Activated CD4-positive, alpha-beta T cell treated with anti-CD3 and anti-CD28 coated beads, Interleukin-2, amount 50 U/mL, for 4 hours (primary cell): ENCODE data around the gene INCA1.
A peak's percentile ranks its signal among the peaks of the same experiment; 100 is the strongest.
"Not testable (repeated sequence)": the region's sequence is repeated elsewhere in the genome, so short reads cannot be mapped to it uniquely, and the experiment has no call there.

Experiments used
- DNase-seq, 2 experiments: peaks; one replicate each; pipeline ENCODE4 v3.0.0-alpha.2; 2020

INCA1 gene

GRCh38 chr17:4997302-4998026 lies at the start of gene INCA1, which contains the start of gene KIF1C:
INCA1 (minus strand) TSS chr17:4997522; CDS start chr17:4994437, 3,085 bp downstream.
KIF1C (plus strand) TSS chr17:4997950; CDS start chr17:5000247, 2,297 bp downstream.
- peak; percentile 84 to 86 for DNase-seq

GRCh38 chr17:5045496-5045895 lies 48.2 kb upstream of the INCA1 start:
- DNase-seq: no peak

GRCh38 chr17:5044630-5045029 lies 47.3 kb upstream of the INCA1 start:
- DNase-seq: no peak

- DNase-seq: no peak
Measured at GRCh38 chr17:5043524-5043923, 46.2 kb upstream of the INCA1 start.

GRCh38 chr17:5042157-5043022 lies 45.1 kb upstream of the INCA1 start:
- peak; percentile 44 for DNase-seq

GRCh38 chr17:5035315-5035714 lies 38.0 kb upstream of the INCA1 start, which contains the start of gene SLC52A1:
SLC52A1 (minus strand) TSS chr17:5035426; CDS start chr17:5034606, 820 bp downstream.
- no peak for DNase-seq

- no peak for DNase-seq
Measured at GRCh38 chr17:5034651-5035050, 37.3 kb upstream of the INCA1 start.

GRCh38 chr17:5034063-5034462 lies 36.7 kb upstream of the INCA1 start:
- DNase-seq: no peak

- no peak for DNase-seq
Measured at GRCh38 chr17:5033352-5034015, 36.2 kb upstream of the INCA1 start.

- DNase-seq: no peak
Measured at GRCh38 chr17:5032865-5033264, 35.5 kb upstream of the INCA1 start.

- DNase-seq: peak; percentile 81 to 83
Measured at GRCh38 chr17:5031365-5032082, 34.2 kb upstream of the INCA1 start.

- DNase-seq: not testable (repeated sequence)
Measured at GRCh38 chr17:5030168-5030567, 32.8 kb upstream of the INCA1 start.

- no peak for DNase-seq
Measured at GRCh38 chr17:5027916-5028315, 30.6 kb upstream of the INCA1 start.

GRCh38 chr17:5027299-5027698 lies 30.0 kb upstream of the INCA1 start:
- no peak for DNase-seq

- no peak for DNase-seq
Measured at GRCh38 chr17:5024604-5025003, 27.3 kb upstream of the INCA1 start.

- no peak for DNase-seq
Measured at GRCh38 chr17:5023588-5024147, 26.3 kb upstream of the INCA1 start.

GRCh38 chr17:5022171-5022711 lies 24.9 kb upstream of the INCA1 start:
- DNase-seq: no peak

- DNase-seq: no peak
Measured at GRCh38 chr17:5020502-5021023, 23.2 kb upstream of the INCA1 start.

GRCh38 chr17:5019475-5019956 lies 22.2 kb upstream of the INCA1 start:
- peak in 1 of 2 experiments; percentile 18 for DNase-seq

- no peak for DNase-seq
Measured at GRCh38 chr17:5014357-5014756, 17.0 kb upstream of the INCA1 start.

GRCh38 chr17:5011928-5012327 lies 14.6 kb upstream of the INCA1 start:
- DNase-seq: no peak
